Naive thymus-derived CD4-positive, alpha-beta T cell (primary cell): ENCODE data around the gene IRF7. TPM values are rescaled to one million over a fixed set of nuclear protein-coding genes. Genes with fewer than 3 reads are reported as not detected.
"Not testable (repeated sequence)": the region's sequence is repeated elsewhere in the genome, so short reads cannot be mapped to it uniquely, and the experiment has no call there.

ENCODE experiments used
- ATAC-seq: fragments of 150-1000 bp; cut with Tn5 transposase; 2 replicates; pipeline ENCODE4 v1.10.0; 2021; ENCODE audit warnings: mild to moderate bottlenecking, moderate library complexity
- CTCF ChIA-PET: fragments of 350-600 bp; sonication (Branson Sonifier 250); formaldehyde crosslinking; loops from one replicate; lab custom pipeline; 2021; ENCODE audit warnings: antibody characterized with exemption; lab: Charles Lee
- POLR2A ChIA-PET: fragments of 350-600 bp; sonication (Branson Sonifier 250); formaldehyde crosslinking; loops from one replicate; lab custom pipeline; 2021; ENCODE audit warnings: antibody characterized with exemption, inconsistent platforms; lab: Charles Lee
- DNase-seq, 9 donors: peaks; one replicate each; pipeline versions ENCODE4 v3.0.0 to v3.0.0-alpha.2; 2020 to 2022; ENCODE audit warnings: mixed read lengths in 1 of 9
- H3K27ac ChIP-seq: one replicate; pipeline ENCODE4 v1.7.0; 2013; ENCODE audit warnings: mild to moderate bottlenecking, low read depth, low read length, moderate library complexity
- H3K27me3 ChIP-seq, 2 donors: one replicate each; pipeline ENCODE4 v1.7.0; 2013; ENCODE audit warnings: low read length in 2 of 2, mild to moderate bottlenecking in 2 of 2, moderate library complexity in 2 of 2; ENCODE audit not compliant: control insufficient read depth in 2 of 2, insufficient read depth in 2 of 2
- H3K36me3 ChIP-seq, 3 experiments: 1 replicate in 2 of 3; 2 replicates in 1 of 3; pipeline ENCODE4 v1.7.0; 2013; ENCODE audit warnings: low read length in 3 of 3, mild to moderate bottlenecking in 3 of 3, moderate library complexity in 1 of 3; ENCODE audit not compliant: insufficient read depth in 3 of 3, control insufficient read depth in 2 of 3
- H3K4me1 ChIP-seq, 2 donors: one replicate each; pipeline ENCODE4 v1.7.0; 2013; ENCODE audit warnings: low read length in 2 of 2, mild to moderate bottlenecking in 2 of 2, moderate library complexity in 1 of 2; ENCODE audit not compliant: control insufficient read depth in 2 of 2, insufficient read depth in 2 of 2
- H3K4me3 ChIP-seq: 2 replicates; pipeline ENCODE4 v1.7.0; 2013; ENCODE audit warnings: mild to moderate bottlenecking, low read length
- H3K9me3 ChIP-seq, 3 experiments: 1 replicate in 2 of 3; 2 replicates in 1 of 3; pipeline ENCODE4 v1.7.0; 2013; ENCODE audit warnings: low read length in 3 of 3; ENCODE audit not compliant: control insufficient read depth in 2 of 3
- H3K27ac Mint-ChIP-seq, 9 donors: one replicate each; pipeline ENCODE4 v1.8.0; 2020 to 2022; ENCODE audit warnings: mixed read lengths in 9 of 9, mild to moderate bottlenecking in 8 of 9, moderate library complexity in 5 of 9, inconsistent platforms in 2 of 9
- H3K27me3 Mint-ChIP-seq, 5 donors: one replicate each; pipeline ENCODE4 v1.8.0; 2021 to 2022; ENCODE audit warnings: mixed read lengths in 5 of 5, mild to moderate bottlenecking in 1 of 5
- H3K36me3 Mint-ChIP-seq, 5 donors: one replicate each; pipeline ENCODE4 v1.8.0; 2020 to 2022; ENCODE audit warnings: mixed read lengths in 5 of 5, mild to moderate bottlenecking in 3 of 5, inconsistent platforms in 1 of 5
- H3K4me1 Mint-ChIP-seq, 7 donors: one replicate each; pipeline ENCODE4 v1.8.0; 2020 to 2022; ENCODE audit warnings: mixed read lengths in 7 of 7, mild to moderate bottlenecking in 3 of 7, inconsistent platforms in 1 of 7
- H3K4me3 Mint-ChIP-seq, 10 donors: one replicate each; pipeline ENCODE4 v1.8.0; 2020 to 2022; ENCODE audit warnings: mild to moderate bottlenecking in 10 of 10, mixed read lengths in 10 of 10, moderate library complexity in 6 of 10, inconsistent platforms in 2 of 10
- H3K9me3 Mint-ChIP-seq, 11 donors: one replicate each; pipeline ENCODE4 v1.8.0; 2020 to 2022; ENCODE audit warnings: mixed read lengths in 11 of 11, mild to moderate bottlenecking in 4 of 11, inconsistent platforms in 1 of 11, moderate library complexity in 1 of 11
- intact Hi-C, 2 donors: fragments of 100-400 bp; cut with micrococcal nuclease; formaldehyde crosslinking; loops; one replicate each; pipeline ENCODE4 v1.15.1; 2023
- polyA plus RNA-seq, 2 donors: library from polyadenylated mRNA; unstranded; fragments of 300-500 nt; fragmentation: Illumina TruSeq; gene quantifications; one replicate each; pipeline ENCODE4 v1.2.3, GENCODE V29; 2021
- total RNA-seq, 6 experiments: library from RNA in 5 of 6; stranded (reverse) in 5 of 6; gene quantifications; 1 replicate in 5 of 6; 2 replicates in 1 of 6; pipeline ENCODE4 v1.2.3 and lab custom pipeline; 2021 to 2026

The IRF7 gene
- total and polyA plus RNA-seq, 7 experiments from 2014 or later: 25.9 to 134 (median 63.3) TPM

- H3K4me3 ChIP-seq: peak overlapping the region; percentile 35
- H3K9me3 Mint-ChIP-seq, ATAC-seq, H3K27ac ChIP-seq, H3K36me3 Mint-ChIP-seq, intact Hi-C loops, H3K27me3 ChIP-seq, H3K27me3 Mint-ChIP-seq, CTCF ChIA-PET, H3K9me3 ChIP-seq: not testable (repeated sequence)
- POLR2A ChIA-PET: interaction anchor here (0.6 to 2.3 kb wide), 4 partner anchors 8 to 22 kb away, joined by 3 to 16 read pairs (median 4); partner anchors contain the start of genes LMNTD2 and RASSF7
- H3K4me1 Mint-ChIP-seq: peaks cover 29 to 42% (median 36%) of the 10 kb centered on the region in 7 donors
- peaks cover 0 to 13% (median 0%) of the 10 kb centered on the region in 3 experiments for H3K36me3 ChIP-seq
- peak overlapping the region in 8 of 9 donors; percentile 14 to 87 (median 50) for H3K27ac Mint-ChIP-seq
- H3K4me1 ChIP-seq: peaks cover 25 to 36% of the 10 kb centered on the region in 2 donors
- H3K4me3 Mint-ChIP-seq: peak overlapping the region; percentile 85 to 99 (median 90)
- peak in 5 of 9 donors; percentile 25 to 47 (median 37) for DNase-seq
These were observed 41.6 kb downstream of the IRF7 start for GRCh38 chr11:574031-574570.

GRCh38 chr11:573146-573759 is 42.5 kb downstream of the IRF7 start:
- Histone ChIP-seq H3K27me3 (no peaks in the 10 kb centered on the region), H3K4me3 (no peak overlapping the region), H3K27ac (no peak overlapping the region), H3K9me3 (no peaks in the 10 kb centered on the region), H3K36me3 (peaks cover 0 to 10% (median 0%) of the 10 kb centered on the region in 3 experiments), H3K4me1 (peaks cover 21 to 30% of the 10 kb centered on the region in 2 donors)
- DNase-seq (no peak), ATAC-seq (no peak)
- ChIA-PET POLR2A (interaction anchor here (0.6 kb wide), 1 partner anchor 12 kb away, joined by 4 read pairs; no protein-coding TSS in a partner anchor), CTCF (no interaction called here)
- H3K4me1 Mint-ChIP-seq: peaks cover 20 to 35% (median 27%) of the 10 kb centered on the region in 7 donors
- intact Hi-C loops: no loop called here
- H3K27ac Mint-ChIP-seq: no peak overlapping the region
- peaks cover 0 to 3% (median 0%) of the 10 kb centered on the region in 5 donors for H3K36me3 Mint-ChIP-seq
- peaks cover 0 to 9% (median 0%) of the 10 kb centered on the region in 5 donors for H3K27me3 Mint-ChIP-seq
- no peak overlapping the region for H3K4me3 Mint-ChIP-seq
- no peaks in the 10 kb centered on the region for H3K9me3 Mint-ChIP-seq

GRCh38 chr11:571802-572185 is 44.0 kb downstream of the IRF7 start:
- Mint-ChIP-seq H3K27me3 (peaks cover 0 to 9% (median 0%) of the 10 kb centered on the region in 5 donors), H3K4me1 (peaks cover 12 to 22% (median 17%) of the 10 kb centered on the region in 7 donors), H3K4me3 (no peak overlapping the region), H3K9me3 (no peaks in the 10 kb centered on the region), H3K36me3 (no peaks in the 10 kb centered on the region), H3K27ac (no peak overlapping the region)
- ATAC-seq: no peak
- POLR2A ChIA-PET: no interaction called here
- no peak for DNase-seq
- H3K4me3 ChIP-seq: no peak overlapping the region
- H3K9me3 ChIP-seq: no peaks in the 10 kb centered on the region
- CTCF ChIA-PET: no interaction called here
- H3K36me3 ChIP-seq: peaks cover 0 to 4% (median 0%) of the 10 kb centered on the region in 3 experiments
- H3K4me1 ChIP-seq: peaks cover 9 to 19% of the 10 kb centered on the region in 2 donors
- H3K27me3 ChIP-seq: no peaks in the 10 kb centered on the region
- no peak overlapping the region for H3K27ac ChIP-seq
- intact Hi-C loops: no loop called here

GRCh38 chr11:569158-569885 is 46.4 kb downstream of the IRF7 start:
- Mint-ChIP-seq H3K9me3 (no peaks in the 10 kb centered on the region), H3K4me1 (peaks cover 3 to 18% (median 8%) of the 10 kb centered on the region in 7 donors), H3K27ac (peak overlapping the region in 4 of 9 donors; percentile 40 to 82 (median 68)), H3K27me3 (peaks cover 0 to 3% (median 0%) of the 10 kb centered on the region in 5 donors), H3K4me3 (peak overlapping the region; percentile 69 to 84 (median 77)), H3K36me3 (no peaks in the 10 kb centered on the region)
- ChIA-PET CTCF (no interaction called here), POLR2A (interaction anchor here (0.8 to 3.2 kb wide), 11 partner anchors 9 to 157 kb away, joined by 3 to 17 read pairs (median 4); partner anchors contain the start of gene LMNTD2)
- Histone ChIP-seq H3K9me3 (no peaks in the 10 kb centered on the region), H3K4me3 (peak overlapping the region; percentile 73), H3K27me3 (no peaks in the 10 kb centered on the region), H3K36me3 (peaks cover 0 to under 1% (median 0%) of the 10 kb centered on the region in 3 experiments), H3K27ac (peak overlapping the region; percentile 65), H3K4me1 (peaks cover 6 to 12% of the 10 kb centered on the region in 2 donors)
- ATAC-seq: no peak
- no peak for DNase-seq
- intact Hi-C loops: loop anchor here (2.0 to 10.0 kb wide), 4 partner anchors 35 to 362 kb away; partner anchors contain the start of genes BET1L (in 1 of the 2), CEND1 (in 1 of the 2), HRAS (in 1 of the 2) and RIC8A (in 1 of the 2)

DNA sequence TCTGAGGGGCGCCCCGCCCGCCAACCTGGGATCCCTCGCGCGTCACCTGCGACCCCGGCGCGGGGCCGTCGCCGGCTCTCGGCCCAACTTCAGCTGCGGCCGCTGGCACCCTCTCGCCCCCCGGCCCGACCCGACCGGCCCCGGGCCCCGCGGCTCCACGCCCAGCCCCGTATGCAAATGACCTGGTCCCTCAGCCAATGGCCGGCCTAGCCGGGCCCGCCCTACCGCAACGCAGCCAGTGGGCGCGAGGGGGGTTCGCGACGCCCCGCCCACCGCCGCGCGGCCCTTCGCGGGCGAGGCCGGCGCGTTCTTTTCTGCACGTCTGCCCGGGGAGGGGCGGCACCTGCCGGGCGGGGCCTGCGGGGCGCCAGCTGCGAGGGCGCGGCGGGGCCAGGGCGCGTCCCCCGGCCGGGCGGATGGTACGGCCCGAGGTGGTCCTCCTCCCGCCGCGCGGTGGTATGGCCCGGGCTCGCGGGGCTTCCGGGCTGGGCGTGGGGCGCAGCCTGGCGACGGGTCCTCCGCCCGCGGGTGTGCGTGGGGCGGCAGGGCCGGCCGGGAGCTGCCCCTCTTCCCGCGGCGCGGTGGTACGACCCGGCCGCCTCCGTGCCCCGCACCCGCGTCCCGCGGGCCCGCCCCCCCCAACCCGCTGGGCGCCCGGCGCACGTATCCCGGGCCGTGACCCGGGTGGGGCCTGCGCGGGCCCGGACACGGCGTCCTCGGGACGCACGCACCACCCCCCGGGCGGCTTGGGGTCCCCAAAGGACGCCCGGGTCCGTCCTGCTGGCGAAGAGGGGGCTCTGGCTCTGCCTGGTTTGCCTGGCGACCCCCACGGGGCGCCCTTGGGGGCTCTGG is 47.2 kb downstream of the IRF7 start:
- Mint-ChIP-seq H3K27ac (peak overlapping the region in 3 of 9 donors; percentile 40 to 82 (median 68)), H3K36me3 (peaks cover 0 to 2% (median 0%) of the 10 kb centered on the region in 5 donors), H3K4me1 (peaks cover 0 to 16% (median 3%) of the 10 kb centered on the region in 7 donors), H3K4me3 (peak overlapping the region; percentile 69 to 84 (median 77)), H3K9me3 (no peaks in the 10 kb centered on the region), H3K27me3 (no peaks in the 10 kb centered on the region)
- intact Hi-C loops: loop anchor here (1.0 to 10.0 kb wide), 7 partner anchors 8 to 361 kb away; partner anchors contain the start of genes LMNTD2 (in 2 of the 2), PHRF1 (in 2 of the 2), RASSF7 (in 2 of the 2) and BET1L (in 1 of the 2)
- peak; percentile 95 for ATAC-seq
- no peaks in the 10 kb centered on the region for H3K27me3 ChIP-seq
- H3K4me3 ChIP-seq: peak overlapping the region; percentile 73
- ChIA-PET CTCF (no interaction called here), POLR2A (interaction anchor here (0.8 to 3.2 kb wide), 12 partner anchors 9 to 158 kb away, joined by 3 to 17 read pairs (median 4); partner anchors contain the start of genes LMNTD2 and TMEM80)
- no peaks in the 10 kb centered on the region for H3K9me3 ChIP-seq
- H3K4me1 ChIP-seq: peaks cover 6 to 8% of the 10 kb centered on the region in 2 donors
- DNase-seq: peak; percentile 87 to 99 (median 95)
- H3K36me3 ChIP-seq: peaks cover 0 to 8% (median 0%) of the 10 kb centered on the region in 3 experiments
- peak overlapping the region; percentile 65 for H3K27ac ChIP-seq
